Measurements from ENCODE around the gene SYNGR1. TPM values are rescaled to one million over a fixed set of nuclear protein-coding genes. Genes with fewer than 3 reads are reported as not detected.
A peak's percentile ranks its signal among the peaks of the same experiment; 100 is the strongest.

The SYNGR1 gene

DNA sequence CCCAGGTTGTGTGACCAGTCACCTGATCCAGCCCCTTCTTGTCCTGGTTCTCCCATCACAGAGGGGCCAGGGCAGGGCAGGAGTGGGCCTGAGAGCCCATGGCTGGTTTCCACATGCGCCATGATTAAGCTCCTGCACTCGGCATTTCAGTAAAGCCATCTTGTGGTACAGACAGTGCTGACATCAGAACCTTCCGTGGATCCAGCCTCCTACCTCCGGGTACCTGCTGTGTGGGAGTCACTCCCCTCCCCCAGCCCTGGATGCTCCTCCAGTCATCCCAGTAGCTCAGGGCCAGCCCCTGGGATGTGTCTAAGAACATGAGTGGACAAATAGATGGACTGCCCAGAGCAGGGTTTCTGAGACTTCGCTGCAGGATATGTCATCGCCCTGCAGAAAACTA, 84.9 kb downstream of the SYNGR1 start:
- Histone ChIP-seq H3K14ac (ENCODE audit: low read length in 2 of 2) (no peak overlapping the region), H3K36me3 (ENCODE audit: control insufficient read depth in 1 of 2, insufficient read depth in 2 of 2, low read depth in 1 of 2, low read length in 2 of 2) (peaks cover 23 to 53% of the 10 kb centered on the region in 2 experiments), H3K4ac (ENCODE audit: low read depth in 1 of 2, low read length in 2 of 2) (no peak overlapping the region)

More for the DNA sequence above, 84.9 kb downstream of the SYNGR1 start:
- DNase-seq: no peak
- Histone ChIP-seq H3K4me2 (ENCODE audit: low read length, poor library complexity, severe bottlenecking) (no peak overlapping the region), H2AFZ (ENCODE audit: low read depth, low read length) (no peak overlapping the region), H2BK5ac (ENCODE audit: low read depth, low read length, poor library complexity, severe bottlenecking) (no peak overlapping the region), H3K79me1 (replicated peaks; ENCODE audit: low read length, poor library complexity, severe bottlenecking) (peaks cover 3% of the 10 kb centered on the region), H3K4me1 (ENCODE audit: control insufficient read depth, insufficient read depth, low read depth, low read length) (peaks cover 28% of the 10 kb centered on the region), H3K9ac (ENCODE audit: low read length) (no peak overlapping the region), H4K8ac (ENCODE audit: low read length) (no peak overlapping the region), H3K27ac (ENCODE audit: low read length, poor library complexity, severe bottlenecking) (no peak overlapping the region), H2AK5ac (ENCODE audit: low read length, severe bottlenecking) (no peak overlapping the region), H3K4me3 (ENCODE audit: insufficient read depth in 1 of 2, low read depth in 1 of 2, low read length in 2 of 2) (no peak overlapping the region), H2BK120ac (ENCODE audit: low read depth, low read length) (no peak overlapping the region), H3K23ac (ENCODE audit: low read length in 2 of 2) (no peak overlapping the region), H3K9me3 (ENCODE audit: control insufficient read depth, low read length) (no peaks in the 10 kb centered on the region), H2BK15ac (ENCODE audit: low read depth, poor library complexity, severe bottlenecking) (no peak overlapping the region), H3K18ac (ENCODE audit: low read depth in 1 of 2, low read length in 2 of 2) (no peak overlapping the region), H4K91ac (ENCODE audit: low read length) (no peak overlapping the region), H2BK12ac (ENCODE audit: low read length in 2 of 2) (no peak overlapping the region), H3K27me3 (ENCODE audit: control insufficient read depth in 1 of 2, insufficient read depth in 1 of 2, low read length in 2 of 2) (peaks cover 0 to 6% of the 10 kb centered on the region in 2 experiments)
- WGBS: 87% methylated on average over 4 of the region's 6 CpGs

Small RNA genes within 50 kb of the gene (small RNA-seq; reads per million reads assigned to genes)
- not detected for gene SNORD43 (ENCODE audit: low read depth)
- 1,591 reads per million, percentile 98 among the genes with 10 or more reads in this experiment for gene SNORD83A (ENCODE audit: low read depth)
- gene SNORD83B (ENCODE audit: low read depth): not detected
